H1 (cell line): ENCODE data around the gene SYT6. TPM values are rescaled to one million over a fixed set of nuclear protein-coding genes. Genes with fewer than 3 reads are reported as not detected.

ENCODE experiments used
- CTCF ChIA-PET: fragments of 300-600 bp; sonication (Branson Sonifier 250); formaldehyde crosslinking; loops from one replicate; lab custom pipeline; 2021; ENCODE audit not compliant: partially characterized antibody; lab: Charles Lee
- POLR2A ChIA-PET: fragments of 300-600 bp; sonication (Branson Sonifier 250); formaldehyde crosslinking; loops from one replicate; lab custom pipeline; 2021; ENCODE audit warnings: inconsistent platforms; ENCODE audit not compliant: partially characterized antibody; lab: Charles Lee
- DNase-seq, 2 experiments: peaks; one replicate each; pipeline versions ENCODE4 v3.0.0 to v3.0.0-alpha.2; 2010 to 2022; ENCODE audit warnings: low spot score in 2 of 2, low read depth in 1 of 2, mixed read lengths in 1 of 2
- FAIRE-seq: peaks from 2 replicates; lab custom pipeline; 2011; peaks lifted over from hg19 to GRCh38; lab: Jason Lieb, UNC
- H2AFZ ChIP-seq: 2 replicates; pipeline ENCODE4 v1.8.1; 2012; ENCODE audit warnings: low read length, inconsistent platforms
- H2AK5ac ChIP-seq: 2 replicates; pipeline ENCODE4 v1.6.1; 2013; ENCODE audit warnings: low read depth, low read length
- H2BK120ac ChIP-seq: replicated peaks from 2 replicates; pipeline ENCODE3; 2013; ENCODE audit warnings: low read depth, low read length, inconsistent platforms
- H2BK12ac ChIP-seq: 2 replicates; pipeline ENCODE4 v1.6.1; 2013; ENCODE audit warnings: low read depth, low read length
- H2BK15ac ChIP-seq: 2 replicates; pipeline ENCODE4 v1.6.1; 2013; ENCODE audit warnings: low read length
- H2BK20ac ChIP-seq: 2 replicates; pipeline ENCODE4 v1.6.1; 2013; ENCODE audit warnings: low read length
- H2BK5ac ChIP-seq: 2 replicates; pipeline ENCODE4 v1.6.1; 2013; ENCODE audit warnings: low read depth, low read length
- H3K14ac ChIP-seq: 2 replicates; pipeline ENCODE4 v1.6.1; 2013; ENCODE audit warnings: inconsistent platforms; ENCODE audit not compliant: insufficient read length
- H3K18ac ChIP-seq: 2 replicates; pipeline ENCODE4 v1.6.1; 2013; ENCODE audit warnings: low read length; ENCODE audit errors: extremely low read depth
- H3K23ac ChIP-seq: 2 replicates; pipeline ENCODE4 v1.6.1; 2013; ENCODE audit warnings: inconsistent platforms; ENCODE audit not compliant: insufficient read length
- H3K23me2 ChIP-seq: 2 replicates; pipeline ENCODE4 v1.6.1; 2013; ENCODE audit warnings: low read depth, low read length
- H3K27ac ChIP-seq: 2 replicates; pipeline ENCODE4 v1.6.1; 2011; ENCODE audit warnings: low read depth, low read length, inconsistent platforms
- H3K27me3 ChIP-seq, 4 experiments: replicated peaks in 1 of 4; 1 replicate in 1 of 4; 2 replicates in 3 of 4; pipeline versions ENCODE4 v1.6.1 to v1.8.1; 2011 to 2013; ENCODE audit warnings: low read length in 3 of 4, mild to moderate bottlenecking in 3 of 4, inconsistent platforms in 2 of 4, mixed read lengths in 2 of 4, moderate library complexity in 1 of 4; ENCODE audit not compliant: control insufficient read depth in 3 of 4, insufficient read depth in 3 of 4; ENCODE audit errors: extremely low read depth in 1 of 4
- H3K36me3 ChIP-seq, 4 experiments: 2 replicates each; pipeline versions ENCODE4 v1.6.1 to v1.8.1; 2011 to 2013; ENCODE audit warnings: mild to moderate bottlenecking in 4 of 4, low read length in 3 of 4, moderate library complexity in 2 of 4, control low read depth in 1 of 4, inconsistent platforms in 1 of 4; ENCODE audit not compliant: insufficient read depth in 4 of 4, control insufficient read depth in 2 of 4
- H3K4ac ChIP-seq: replicated peaks from 2 replicates; pipeline ENCODE3; 2013; ENCODE audit warnings: low read length, low read depth, mixed read lengths, inconsistent platforms; ENCODE audit not compliant: insufficient read length
- H3K4me1 ChIP-seq, 4 experiments: replicated peaks in 1 of 4; 1 replicate in 1 of 4; 2 replicates in 3 of 4; pipeline versions ENCODE4 v1.6.1 to v1.8.1; 2011 to 2013; ENCODE audit warnings: low read length in 3 of 4, inconsistent platforms in 2 of 4, mixed read lengths in 1 of 4; ENCODE audit not compliant: insufficient read depth in 4 of 4, control insufficient read depth in 3 of 4
- H3K4me2 ChIP-seq, 2 experiments: 2 replicates each; pipeline versions ENCODE4 v1.6.1 to v1.8.1; 2011 to 2013; ENCODE audit warnings: low read depth in 2 of 2, low read length in 2 of 2, control low read depth in 1 of 2, inconsistent platforms in 1 of 2, mild to moderate bottlenecking in 1 of 2; ENCODE audit not compliant: insufficient read depth in 1 of 2
- H3K4me3 ChIP-seq, 4 experiments: fragments of 200-600, 300-600 bp in 1 of 4; sonication (generic), shearing (Covaris generic), sonication (Bioruptor Twin) in 1 of 4; 2 replicates each; pipeline versions ENCODE4 v1.5.1 to v1.8.1; 2011 to 2016; ENCODE audit warnings: low read length in 4 of 4, low read depth in 3 of 4, control low read depth in 2 of 4, inconsistent platforms in 2 of 4, mild to moderate bottlenecking in 2 of 4, mixed read lengths in 1 of 4, moderate library complexity in 1 of 4; ENCODE audit not compliant: insufficient read depth in 2 of 4; ENCODE audit errors: extremely low read depth in 1 of 4
- H3K56ac ChIP-seq: replicated peaks from 2 replicates; pipeline ENCODE3; 2013; ENCODE audit warnings: low read depth, mild to moderate bottlenecking, mixed read lengths, low read length, inconsistent platforms; ENCODE audit not compliant: insufficient read length
- H3K79me1 ChIP-seq: 2 replicates; pipeline ENCODE4 v1.6.1; 2013; ENCODE audit warnings: low read depth, low read length, control low read depth
- H3K79me2 ChIP-seq, 2 experiments: 2 replicates each; pipeline versions ENCODE4 v1.6.1 to v1.8.1; 2012 to 2013; ENCODE audit warnings: low read length in 2 of 2, mild to moderate bottlenecking in 2 of 2, inconsistent platforms in 1 of 2; ENCODE audit not compliant: insufficient read depth in 2 of 2, control insufficient read depth in 1 of 2
- H3K9ac ChIP-seq, 4 experiments: replicated peaks in 1 of 4; 1 replicate in 1 of 4; 2 replicates in 3 of 4; pipeline versions ENCODE4 v1.6.1 to v1.8.1; 2011 to 2013; ENCODE audit warnings: low read depth in 3 of 4, low read length in 3 of 4, control low read depth in 2 of 4, mild to moderate bottlenecking in 2 of 4, moderate library complexity in 2 of 4, inconsistent platforms in 1 of 4; ENCODE audit errors: extremely low read depth in 1 of 4
- H3K9me3 ChIP-seq, 2 experiments: 2 replicates each; pipeline versions ENCODE4 v1.6.1 to v1.8.1; 2012 to 2013; ENCODE audit warnings: mild to moderate bottlenecking in 2 of 2, moderate library complexity in 2 of 2, control low read depth in 1 of 2, inconsistent platforms in 1 of 2, low read depth in 1 of 2, low read length in 1 of 2, mixed read lengths in 1 of 2; ENCODE audit not compliant: insufficient read depth in 2 of 2
- H4K20me1 ChIP-seq, 2 experiments: replicated peaks in 1 of 2; 2 replicates each; pipeline versions ENCODE3 to v1.8.1; 2011 to 2013; ENCODE audit warnings: inconsistent platforms in 2 of 2, low read length in 2 of 2, mild to moderate bottlenecking in 1 of 2; ENCODE audit not compliant: insufficient read depth in 2 of 2, control insufficient read depth in 1 of 2
- H4K5ac ChIP-seq: 2 replicates; pipeline ENCODE4 v1.6.1; 2013; ENCODE audit warnings: low read length, low read depth, mixed read lengths, inconsistent platforms; ENCODE audit not compliant: insufficient read length
- H4K8ac ChIP-seq: 2 replicates; pipeline ENCODE4 v1.8.0; 2013; ENCODE audit warnings: mild to moderate bottlenecking, moderate library complexity, low read length, inconsistent platforms; ENCODE audit not compliant: insufficient read depth; ENCODE audit errors: extremely low read depth
- H4K91ac ChIP-seq: replicated peaks from 2 replicates; pipeline ENCODE3; 2013; ENCODE audit warnings: low read length, mixed read lengths, inconsistent platforms; ENCODE audit not compliant: insufficient read length
- BRCA1 ChIP-seq: IDR thresholded peaks from 2 replicates; pipeline ENCODE4 v1.6.1; 2012; ENCODE audit warnings: low read depth, low read length, improper control_type of control experiment
- CBX8 ChIP-seq: fragments of 300-800, 300-1000 bp; sonication (generic); IDR thresholded peaks from 2 replicates; pipeline ENCODE4 v1.7.1; 2016; ENCODE audit warnings: low read depth, low read length, borderline replicate concordance
- CEBPB ChIP-seq: IDR thresholded peaks from 2 replicates; pipeline ENCODE4 v1.6.1; 2012; ENCODE audit warnings: low read depth, low read length
- EGR1 ChIP-seq: IDR thresholded peaks from 2 replicates; pipeline ENCODE4 v1.6.1; 2011; ENCODE audit warnings: low read depth, low read length, borderline replicate concordance
- EP300 ChIP-seq, 2 experiments: IDR thresholded peaks; 1 replicate in 1 of 2; 2 replicates in 1 of 2; pipeline ENCODE4 v1.6.1; 2011 to 2012; ENCODE audit warnings: low read depth in 2 of 2, low read length in 2 of 2, mild to moderate bottlenecking in 2 of 2, borderline replicate concordance in 1 of 2, inconsistent platforms in 1 of 2, moderate library complexity in 1 of 2
- KDM1A ChIP-seq: fragments of 200-600, 300-600 bp; sonication (generic); IDR thresholded peaks from 2 replicates; pipeline ENCODE4 v1.7.1; 2016; ENCODE audit warnings: mild to moderate bottlenecking, low read length, borderline replicate concordance
- MAFK ChIP-seq: IDR thresholded peaks from 2 replicates; pipeline ENCODE4 v1.6.1; 2012; ENCODE audit warnings: low read depth, mild to moderate bottlenecking, improper control_type of control experiment, low read length
- PHF8 ChIP-seq: fragments of 200-600 bp; sonication (generic); conservative IDR thresholded peaks from 2 replicates; pipeline ENCODE4 v1.7.1; 2012; ENCODE audit warnings: low read depth, mild to moderate bottlenecking, inconsistent platforms, low read length, moderate library complexity
- POLR2A ChIP-seq, 2 experiments: IDR thresholded peaks; 1 replicate in 1 of 2; 2 replicates in 1 of 2; pipeline ENCODE4 v1.6.1; 2011; ENCODE audit warnings: low read depth in 2 of 2, low read length in 2 of 2, mild to moderate bottlenecking in 2 of 2; ENCODE audit errors: control extremely low read depth in 1 of 2
- SIN3A ChIP-seq, 2 experiments: IDR thresholded peaks in 1 of 2; conservative IDR thresholded peaks in 1 of 2; 2 replicates each; pipeline ENCODE4 v1.6.1; 2011 to 2012; ENCODE audit warnings: low read length in 2 of 2, improper control_type of control experiment in 1 of 2, low read depth in 1 of 2, mild to moderate bottlenecking in 1 of 2
- SRF ChIP-seq: IDR thresholded peaks from 2 replicates; pipeline ENCODE4 v1.6.1; 2011; ENCODE audit warnings: mild to moderate bottlenecking, low read depth, low read length, moderate library complexity
- WGBS, 2 experiments: shearing (Covaris generic) in 1 of 2; methylation state at CpG; one replicate each; pipeline versions ENCODE4 v1.1.6 to v1.1.7; 2013 to 2015; ENCODE audit warnings: low lambda C conversion rate in 2 of 2, mixed read lengths in 2 of 2, inconsistent platforms in 1 of 2, low coverage in 1 of 2, missing lambda C conversion rate in 1 of 2; ENCODE audit not compliant: insufficient replicate concordance in 2 of 2, insufficient coverage in 1 of 2, insufficient read length in 1 of 2; ENCODE audit errors: extremely low coverage in 1 of 2, missing lambda C conversion rate in 1 of 2; 5-methylcytosine and 5-hydroxymethylcytosine counted together
- polyA plus RNA-seq, 7 experiments: library from polyadenylated mRNA; depleted of rRNA in 3 of 7; stranded (reverse) in 5 of 7; unstranded in 2 of 7; fragments of >200 nt in 5 of 7; fragments of 200-250 nt in 2 of 7; gene quantifications; 1 replicate in 5 of 7; 2 replicates in 1 of 7; 4 replicates in 1 of 7; pipeline versions ENCODE4 v1.2.1 to v1.2.3, GENCODE V29; 2011 to 2013; ENCODE audit warnings: missing spikeins in 2 of 7, mixed read lengths in 2 of 7
- total RNA-seq: library from RNA; stranded (reverse); fragmentation: NEBNext Ultra II Directional; extraction: Animal tissue kit (Norgen Biotek cat#: 25700); gene quantifications from 2 replicates; pipeline ENCODE4 v1.2.1, GENCODE V29; 2021

SYT6 gene
- total and polyA plus RNA-seq, 2 of the 8 experiments (the other 6 are each of a cell fraction or from before 2014, with no cell fraction given), result 33.7 to 83.5 TPM

DNA sequence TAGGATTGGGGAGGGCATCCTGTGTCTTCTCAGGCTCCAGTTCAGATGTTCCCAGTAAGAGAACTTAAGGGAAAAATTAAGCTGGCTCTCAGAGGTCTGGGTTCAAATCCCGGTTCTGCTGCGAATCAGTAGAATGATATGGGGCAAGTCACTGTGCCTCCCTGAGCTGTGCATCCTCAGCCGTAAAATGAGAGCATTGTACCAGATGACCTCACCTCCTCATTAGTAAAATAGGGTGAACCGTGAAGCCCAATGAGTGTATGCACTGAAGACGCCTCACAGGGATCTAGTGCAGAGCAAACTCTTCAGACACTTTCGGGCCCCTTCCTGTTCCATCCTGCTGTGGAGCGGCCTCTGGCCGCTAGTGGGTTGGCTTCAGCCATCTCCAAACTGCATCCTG is 36.0 kb downstream of the SYT6 start:
- Histone ChIP-seq H4K5ac (no peak overlapping the region), H3K27ac (no peak overlapping the region), H3K4me3 (no peak overlapping the region), H3K9me3 (no peaks in the 10 kb centered on the region), H3K79me1 (peaks cover 11% of the 10 kb centered on the region), H3K4me2 (no peak overlapping the region), H3K23ac (no peak overlapping the region), H4K20me1 (no peaks in the 10 kb centered on the region), H4K8ac (no peak overlapping the region), H3K9ac (no peak overlapping the region), H2BK120ac (peak overlapping the region; percentile 8), H3K14ac (no peak overlapping the region), H2AK5ac (peak overlapping the region; percentile 91; the same call in 1 of the 2 replicates), H3K4me1 (peaks cover 5 to 27% (median 9%) of the 10 kb centered on the region in 4 experiments), H2BK15ac (no peak overlapping the region), H3K56ac (no peak overlapping the region), H3K36me3 (peaks cover 3 to 68% (median 10%) of the 10 kb centered on the region in 4 experiments; a peak in 6 of 8 replicates), H3K27me3 (no peaks in the 10 kb centered on the region), H3K79me2 (no peaks in the 10 kb centered on the region), H3K23me2 (no peaks in the 10 kb centered on the region; the same call in 1 of the 2 replicates), H2BK20ac (no peak overlapping the region), H3K18ac (no peak overlapping the region), H2BK12ac (no peak overlapping the region), H2BK5ac (0 out of 2 replicates have a peak overlapping the region, but pooled peaks have one; percentile 92), H3K4ac (peak overlapping the region; percentile 19), H2AFZ (no peak overlapping the region), H4K91ac (no peak overlapping the region)
- DNase-seq (no peak), FAIRE-seq (no peak)
- POLR2A ChIA-PET, result interaction anchor here (1.0 to 4.4 kb wide), 7 partner anchors 8 to 82 kb away, joined by 3 to 15 read pairs (median 5); no protein-coding TSS in a partner anchor
- 85% methylated on average over 8 of the region's 8 CpGs; no CpG with 5 or more reads in 1 of the 2 experiments for whole genome bisulfite sequencing, 2 experiments
- CTCF ChIA-PET, result interaction anchor here (0.9 to 3.6 kb wide), 10 partner anchors 10 to 165 kb away, joined by 3 to 16 read pairs (median 4); no protein-coding TSS in a partner anchor
- TF ChIP-seq CBX8, result no peak
- TF ChIP-seq EGR1, result no peak
- no peak for TF ChIP-seq BRCA1
- TF ChIP-seq CEBPB, result no peak
- no peak for TF ChIP-seq KDM1A
- TF ChIP-seq SRF, result no peak
- TF ChIP-seq POLR2A (IDR thresholded peaks at IDR 0.05; ENCODE audit: control extremely low read depth in 1 of 2, low read depth in 2 of 2, low read length in 2 of 2), result no peak
- no peak for TF ChIP-seq EP300 (IDR thresholded peaks at IDR 0.05; ENCODE audit: borderline replicate concordance in 1 of 2, low read depth in 2 of 2, low read length in 2 of 2)
- TF ChIP-seq MAFK, result no peak
- TF ChIP-seq SIN3A (conservative IDR thresholded peaks at IDR 0.05 in 1 of 2, IDR thresholded peaks at IDR 0.05 in 1 of 2; ENCODE audit: low read depth in 1 of 2, low read length in 2 of 2), result no peak
- no peak for TF ChIP-seq PHF8
